A549 (cell line): ENCODE measurements around the gene PRKAG2.

ENCODE experiments used
- EHMT2 ChIP-seq: fragments of 200-600 bp; sonication (generic); IDR thresholded peaks from 2 replicates; pipeline ENCODE4 v1.6.1; 2016; ENCODE audit warnings: antibody characterized with exemption, low read depth, mild to moderate bottlenecking, moderate library complexity
- FOSL2 ChIP-seq, 2 experiments: fragments of 450-650 bp in 1 of 2; fragments of >200 bp in 1 of 2; sonication (Bioruptor Twin) in 1 of 2; formaldehyde crosslinking; IDR thresholded peaks; 2 replicates each; pipeline versions ENCODE4 v1.5.0 to v1.6.1; 2016 to 2020; ENCODE audit warnings: mild to moderate bottlenecking in 1 of 2, moderate library complexity in 1 of 2
- NPAS2 ChIP-seq: fragments of 250-450 bp; sonication (Bioruptor Pico); IDR thresholded peaks from 2 replicates; pipeline ENCODE4 v1.8.0; 2022; ENCODE audit warnings: mild to moderate bottlenecking, moderate library complexity, borderline replicate concordance
- PHF8 ChIP-seq: fragments of 200-600 bp; sonication (generic); IDR thresholded peaks from 2 replicates; pipeline ENCODE4 v1.6.1; 2016; ENCODE audit warnings: low read depth, mild to moderate bottlenecking, antibody characterized with exemption, moderate library complexity, borderline replicate concordance
- POLR2A ChIP-seq: IDR thresholded peaks from 2 replicates; pipeline ENCODE4 v1.6.1; 2012; ENCODE audit warnings: mild to moderate bottlenecking, low read length
- SMC3 ChIP-seq: fragments of >200 bp; sonication (Bioruptor Twin); formaldehyde crosslinking; IDR thresholded peaks from 3 replicates; pipeline ENCODE4 v1.6.1; 2018; ENCODE audit warnings: inconsistent platforms
- SREBF2 ChIP-seq: fragments of 450-650 bp; IDR thresholded peaks from 2 replicates; pipeline ENCODE4 v1.6.1; 2014; ENCODE audit warnings: mild to moderate bottlenecking, moderate library complexity
- TFCP2L1 ChIP-seq: fragments of 250-450 bp; sonication (Bioruptor Pico); IDR thresholded peaks from 2 replicates; pipeline ENCODE4 v1.5.0; 2021; ENCODE audit warnings: mild to moderate bottlenecking
- TF ChIP-seq, protein P1 (sequence below): fragments of >200 bp; sonication (Bioruptor Twin); formaldehyde crosslinking; IDR thresholded peaks from 3 replicates; pipeline ENCODE4 v1.5.1; 2016
- TF ChIP-seq, protein P2 (sequence below): IDR thresholded peaks from 2 replicates; pipeline ENCODE4 v1.6.1; 2012
- TF ChIP-seq, protein P3 (sequence below): fragments of 450-650 bp; IDR thresholded peaks from 2 replicates; pipeline ENCODE4 v1.6.1; 2014; ENCODE audit warnings: antibody characterized with exemption
- TF ChIP-seq, protein P4 (sequence below): fragments of 200-600 bp; sonication (generic); IDR thresholded peaks from 2 replicates; pipeline ENCODE4 v1.6.1; 2016; ENCODE audit warnings: antibody characterized with exemption, mild to moderate bottlenecking, moderate library complexity

DNA sequence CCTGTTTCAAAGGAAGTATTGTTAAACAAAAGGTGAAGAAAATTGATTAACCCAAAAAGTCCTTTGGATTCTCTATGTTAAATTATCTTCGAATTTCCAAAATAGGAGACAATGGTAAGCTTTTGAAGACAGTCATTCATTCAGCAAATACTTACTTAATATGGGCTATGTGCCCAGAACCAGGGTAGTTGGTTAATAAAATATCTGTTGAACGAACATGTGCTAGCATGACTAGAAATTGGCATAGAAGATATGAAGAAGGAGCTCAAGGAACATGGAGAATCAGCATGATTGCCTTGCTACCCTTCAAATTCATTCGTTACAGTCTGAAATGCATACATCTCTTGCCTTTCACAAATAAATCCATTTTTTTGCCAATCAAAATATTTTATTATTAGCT, 234.2 kb downstream of the PRKAG2 start:
- TF ChIP-seq, protein P1, sequence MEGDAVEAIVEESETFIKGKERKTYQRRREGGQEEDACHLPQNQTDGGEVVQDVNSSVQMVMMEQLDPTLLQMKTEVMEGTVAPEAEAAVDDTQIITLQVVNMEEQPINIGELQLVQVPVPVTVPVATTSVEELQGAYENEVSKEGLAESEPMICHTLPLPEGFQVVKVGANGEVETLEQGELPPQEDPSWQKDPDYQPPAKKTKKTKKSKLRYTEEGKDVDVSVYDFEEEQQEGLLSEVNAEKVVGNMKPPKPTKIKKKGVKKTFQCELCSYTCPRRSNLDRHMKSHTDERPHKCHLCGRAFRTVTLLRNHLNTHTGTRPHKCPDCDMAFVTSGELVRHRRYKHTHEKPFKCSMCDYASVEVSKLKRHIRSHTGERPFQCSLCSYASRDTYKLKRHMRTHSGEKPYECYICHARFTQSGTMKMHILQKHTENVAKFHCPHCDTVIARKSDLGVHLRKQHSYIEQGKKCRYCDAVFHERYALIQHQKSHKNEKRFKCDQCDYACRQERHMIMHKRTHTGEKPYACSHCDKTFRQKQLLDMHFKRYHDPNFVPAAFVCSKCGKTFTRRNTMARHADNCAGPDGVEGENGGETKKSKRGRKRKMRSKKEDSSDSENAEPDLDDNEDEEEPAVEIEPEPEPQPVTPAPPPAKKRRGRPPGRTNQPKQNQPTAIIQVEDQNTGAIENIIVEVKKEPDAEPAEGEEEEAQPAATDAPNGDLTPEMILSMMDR = no peak
- TF ChIP-seq NPAS2 = no peak
- no peak for TF ChIP-seq POLR2A
- TF ChIP-seq SREBF2 = no peak
- TF ChIP-seq, protein P2, sequence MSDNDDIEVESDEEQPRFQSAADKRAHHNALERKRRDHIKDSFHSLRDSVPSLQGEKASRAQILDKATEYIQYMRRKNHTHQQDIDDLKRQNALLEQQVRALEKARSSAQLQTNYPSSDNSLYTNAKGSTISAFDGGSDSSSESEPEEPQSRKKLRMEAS = no peak
- no peak for TF ChIP-seq SMC3
- TF ChIP-seq, protein P3, sequence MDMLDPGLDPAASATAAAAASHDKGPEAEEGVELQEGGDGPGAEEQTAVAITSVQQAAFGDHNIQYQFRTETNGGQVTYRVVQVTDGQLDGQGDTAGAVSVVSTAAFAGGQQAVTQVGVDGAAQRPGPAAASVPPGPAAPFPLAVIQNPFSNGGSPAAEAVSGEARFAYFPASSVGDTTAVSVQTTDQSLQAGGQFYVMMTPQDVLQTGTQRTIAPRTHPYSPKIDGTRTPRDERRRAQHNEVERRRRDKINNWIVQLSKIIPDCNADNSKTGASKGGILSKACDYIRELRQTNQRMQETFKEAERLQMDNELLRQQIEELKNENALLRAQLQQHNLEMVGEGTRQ = no peak
- TF ChIP-seq FOSL2 (IDR thresholded peaks at IDR 0.05) = no peak
- no peak for TF ChIP-seq FOSL2 (CRISPR knock-in tag; IDR thresholded peaks at IDR 0.05)
- TF ChIP-seq, protein P4, sequence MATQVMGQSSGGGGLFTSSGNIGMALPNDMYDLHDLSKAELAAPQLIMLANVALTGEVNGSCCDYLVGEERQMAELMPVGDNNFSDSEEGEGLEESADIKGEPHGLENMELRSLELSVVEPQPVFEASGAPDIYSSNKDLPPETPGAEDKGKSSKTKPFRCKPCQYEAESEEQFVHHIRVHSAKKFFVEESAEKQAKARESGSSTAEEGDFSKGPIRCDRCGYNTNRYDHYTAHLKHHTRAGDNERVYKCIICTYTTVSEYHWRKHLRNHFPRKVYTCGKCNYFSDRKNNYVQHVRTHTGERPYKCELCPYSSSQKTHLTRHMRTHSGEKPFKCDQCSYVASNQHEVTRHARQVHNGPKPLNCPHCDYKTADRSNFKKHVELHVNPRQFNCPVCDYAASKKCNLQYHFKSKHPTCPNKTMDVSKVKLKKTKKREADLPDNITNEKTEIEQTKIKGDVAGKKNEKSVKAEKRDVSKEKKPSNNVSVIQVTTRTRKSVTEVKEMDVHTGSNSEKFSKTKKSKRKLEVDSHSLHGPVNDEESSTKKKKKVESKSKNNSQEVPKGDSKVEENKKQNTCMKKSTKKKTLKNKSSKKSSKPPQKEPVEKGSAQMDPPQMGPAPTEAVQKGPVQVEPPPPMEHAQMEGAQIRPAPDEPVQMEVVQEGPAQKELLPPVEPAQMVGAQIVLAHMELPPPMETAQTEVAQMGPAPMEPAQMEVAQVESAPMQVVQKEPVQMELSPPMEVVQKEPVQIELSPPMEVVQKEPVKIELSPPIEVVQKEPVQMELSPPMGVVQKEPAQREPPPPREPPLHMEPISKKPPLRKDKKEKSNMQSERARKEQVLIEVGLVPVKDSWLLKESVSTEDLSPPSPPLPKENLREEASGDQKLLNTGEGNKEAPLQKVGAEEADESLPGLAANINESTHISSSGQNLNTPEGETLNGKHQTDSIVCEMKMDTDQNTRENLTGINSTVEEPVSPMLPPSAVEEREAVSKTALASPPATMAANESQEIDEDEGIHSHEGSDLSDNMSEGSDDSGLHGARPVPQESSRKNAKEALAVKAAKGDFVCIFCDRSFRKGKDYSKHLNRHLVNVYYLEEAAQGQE = no peak
- TF ChIP-seq EHMT2 = no peak
- TF ChIP-seq TFCP2L1 (CRISPR knock-in tag) = no peak
- TF ChIP-seq PHF8 = no peak
